ENCODE results near the gene TSPYL4. TPM values are rescaled to one million over a fixed set of nuclear protein-coding genes. Genes with fewer than 3 reads are reported as not detected.

TSPYL4 gene
- total RNA-seq: 7.6 TPM in 2 replicates

DNA sequence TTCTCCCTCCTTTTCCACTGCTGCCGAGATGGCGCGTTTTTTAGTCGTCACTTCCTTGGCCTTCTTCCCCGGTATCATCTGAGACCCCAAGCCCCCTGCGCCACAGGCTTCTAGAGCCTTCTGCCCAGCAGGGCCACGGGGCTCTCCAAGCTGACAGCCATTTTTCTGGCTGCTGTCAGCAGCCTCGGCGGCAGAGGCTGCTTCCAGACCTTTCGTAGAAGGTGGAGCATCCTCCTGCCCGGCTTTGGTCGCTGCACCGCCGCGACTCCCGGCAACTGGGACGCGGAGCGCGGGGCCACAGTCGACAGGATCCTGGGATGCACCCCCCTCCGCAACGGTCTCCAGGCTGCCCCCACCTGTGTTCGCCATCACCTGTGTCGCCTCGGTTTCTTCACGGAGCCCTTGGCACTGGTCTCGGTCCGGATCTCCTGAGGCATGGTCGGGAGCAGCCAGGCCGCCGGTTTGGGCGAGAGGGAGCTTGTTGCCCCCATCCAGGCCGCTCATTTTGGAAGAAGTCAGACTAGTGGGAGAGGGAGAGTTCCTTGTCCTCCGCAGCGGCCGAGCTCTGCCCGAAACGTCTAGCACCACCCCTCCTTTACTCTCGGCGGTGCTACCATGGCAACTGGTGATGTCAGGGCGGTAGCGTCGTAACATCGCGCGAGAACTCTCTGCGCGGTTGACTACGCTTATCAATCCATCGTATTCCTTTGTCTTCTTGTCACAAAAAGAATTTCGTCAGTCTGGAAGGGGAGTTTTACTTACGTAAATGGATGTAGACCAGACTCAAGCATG is at the start of gene TSPYL4:
Gene TSPYL4 (minus strand): TSS at position 571 of the 792 bp plus-strand sequence. CDS start 67 bp downstream, at position 504.

DNA sequence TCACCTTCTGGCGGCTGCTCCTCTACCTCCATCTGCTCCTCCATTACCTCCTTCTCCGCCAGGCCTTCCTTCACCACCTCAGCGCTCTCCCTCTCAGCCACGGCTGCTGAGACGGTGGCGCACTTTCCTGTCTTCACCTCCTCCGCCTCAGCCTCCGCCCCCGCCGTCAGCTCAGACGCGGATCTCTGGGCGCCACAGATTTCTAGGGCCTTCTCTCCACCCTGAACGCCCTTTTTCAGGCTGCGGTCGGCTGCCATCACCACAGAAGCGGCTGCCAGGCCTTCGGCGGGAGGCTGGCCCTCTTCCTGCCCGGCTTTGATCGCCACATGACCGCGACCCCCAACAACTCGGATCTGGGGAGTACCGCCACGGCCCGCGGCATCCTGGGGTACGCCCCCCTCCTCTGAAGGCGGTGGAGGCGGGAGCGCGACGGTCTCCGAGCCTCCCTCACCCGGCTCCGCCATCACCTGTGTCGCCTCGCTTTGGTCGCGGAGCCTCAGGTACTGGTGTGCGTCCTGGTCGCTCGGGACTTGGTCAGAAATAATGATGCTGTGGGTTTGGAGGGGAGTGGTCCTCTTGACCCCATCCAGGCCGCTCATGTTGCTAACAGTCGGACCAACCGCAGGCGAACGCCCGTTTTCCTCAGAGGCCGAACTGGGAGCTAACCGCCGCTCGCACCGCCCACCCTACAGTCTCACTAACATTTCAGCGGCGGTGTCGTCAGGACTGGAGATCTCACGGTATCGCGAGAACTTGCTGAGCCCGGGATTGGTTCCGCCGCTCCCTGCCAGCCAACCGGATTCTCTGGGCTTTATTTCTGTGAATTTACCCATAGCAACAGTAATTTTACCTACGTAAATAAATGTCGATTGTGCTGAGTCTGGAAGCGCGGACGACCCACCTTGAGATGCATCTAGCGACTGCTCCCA is 25.6 kb upstream of the TSPYL4 start, which contains the start of gene TSPYL1:
Gene TSPYL1 (minus strand): TSS at position 699 of the 929 bp plus-strand sequence. CDS start 100 bp downstream, at position 599.

Other genes starting within 250 kb of the TSPYL4 start
- gene FRK, start 193.2 kb downstream of the TSPYL4 start, total RNA-seq: 0.11 and 0.26 TPM in 2 replicates
- gene NT5DC1, start 153.2 kb downstream of the TSPYL4 start, total RNA-seq: 3.9 and 5.7 TPM in 2 replicates
- not detected in 2 replicates for gene COL10A1, start 127.9 kb downstream of the TSPYL4 start, total RNA-seq
- 65.9 and 78.5 TPM in 2 replicates for gene TSPYL1, start 25.9 kb upstream of the TSPYL4 start, total RNA-seq
- 14.3 and 16.8 TPM in 2 replicates for gene DSE, start 116.9 kb upstream of the TSPYL4 start, total RNA-seq
- 3.7 and 4.2 TPM in 2 replicates for gene CALHM6, start 207.3 kb upstream of the TSPYL4 start, total RNA-seq